Measurements from ENCODE around the gene TMEM165. TPM values are rescaled to one million over a fixed set of nuclear protein-coding genes. Genes with fewer than 3 reads are reported as not detected.

TMEM165 gene

GRCh38 chr4:55469979-55470378, 74.2 kb downstream of the TMEM165 start:
- peaks cover 3% of the 10 kb centered on the region for H3K4me1 ChIP-seq (ENCODE audit: control insufficient read depth, insufficient read depth, low read length)
- no peaks in the 10 kb centered on the region for H3K9me3 ChIP-seq (replicated peaks; ENCODE audit: low read length)
- H3K4me3 ChIP-seq (ENCODE audit: low read length) = no peak overlapping the region
- no peaks in the 10 kb centered on the region for H3K27me3 ChIP-seq (ENCODE audit: control insufficient read depth, insufficient read depth, low read length)
- no peak overlapping the region for H3K4me2 ChIP-seq (ENCODE audit: low read length)
- no peak overlapping the region for H3K9ac ChIP-seq (ENCODE audit: low read depth, low read length)
- peaks cover 46% of the 10 kb centered on the region for H3K36me3 ChIP-seq (ENCODE audit: insufficient read depth, low read length)

Small RNA genes within 50 kb of the gene (small RNA-seq; reads per million reads assigned to genes)
- gene RF00019 = not detected

All from skeletal muscle satellite cell (primary cell).